ENCODE data around the gene CC2D2A. TPM values are rescaled to one million over a fixed set of nuclear protein-coding genes. Genes with fewer than 3 reads are reported as not detected.

Gene CC2D2A
- total and polyA plus RNA-seq, 2 of the 13 experiments (the other 11 are each of a cell fraction or from before 2014, with no cell fraction given): 4.2 to 7.2 TPM

DNA sequence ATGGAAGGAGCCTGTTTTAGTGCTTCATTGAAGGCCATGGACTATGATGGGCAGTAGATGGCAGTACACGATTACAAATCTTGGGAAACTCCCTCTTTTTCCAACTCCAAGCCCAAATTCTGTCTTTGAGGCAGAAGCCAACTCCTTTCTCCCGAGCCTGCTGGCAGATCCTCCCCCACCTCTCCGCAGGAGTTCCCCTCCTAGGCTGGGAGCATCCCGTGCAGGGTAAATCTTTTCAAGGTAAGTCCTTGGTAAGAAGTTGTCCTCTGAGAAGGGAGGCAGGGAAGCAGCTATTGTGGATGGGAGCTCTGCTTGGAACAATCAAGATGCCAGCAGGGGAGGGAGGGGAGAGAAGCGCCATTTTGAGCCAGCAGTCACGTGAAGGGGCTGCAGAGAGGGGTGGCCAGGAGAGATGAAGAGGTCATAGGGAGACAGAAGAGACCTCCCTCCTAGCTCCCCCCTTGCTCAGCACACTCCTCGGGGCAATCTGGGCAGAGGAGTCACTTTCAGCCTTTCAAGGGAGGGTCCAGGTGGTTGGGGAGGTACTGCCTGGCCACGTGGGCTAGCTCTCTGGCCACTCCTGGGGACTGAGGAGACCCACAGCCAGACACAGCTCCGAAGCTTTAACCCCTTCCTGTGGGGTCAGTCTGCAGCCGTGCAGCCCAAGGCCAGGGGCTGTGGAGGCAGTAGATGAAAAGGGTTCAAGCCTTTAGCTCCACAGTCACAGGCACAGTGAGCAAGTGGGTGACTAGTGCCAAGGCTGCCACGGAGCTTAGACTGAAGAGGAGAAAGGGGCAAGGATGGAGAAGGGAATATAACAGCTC lies 9.6 kb downstream of the CC2D2A start (continued):
- TF ChIP-seq, protein P1, sequence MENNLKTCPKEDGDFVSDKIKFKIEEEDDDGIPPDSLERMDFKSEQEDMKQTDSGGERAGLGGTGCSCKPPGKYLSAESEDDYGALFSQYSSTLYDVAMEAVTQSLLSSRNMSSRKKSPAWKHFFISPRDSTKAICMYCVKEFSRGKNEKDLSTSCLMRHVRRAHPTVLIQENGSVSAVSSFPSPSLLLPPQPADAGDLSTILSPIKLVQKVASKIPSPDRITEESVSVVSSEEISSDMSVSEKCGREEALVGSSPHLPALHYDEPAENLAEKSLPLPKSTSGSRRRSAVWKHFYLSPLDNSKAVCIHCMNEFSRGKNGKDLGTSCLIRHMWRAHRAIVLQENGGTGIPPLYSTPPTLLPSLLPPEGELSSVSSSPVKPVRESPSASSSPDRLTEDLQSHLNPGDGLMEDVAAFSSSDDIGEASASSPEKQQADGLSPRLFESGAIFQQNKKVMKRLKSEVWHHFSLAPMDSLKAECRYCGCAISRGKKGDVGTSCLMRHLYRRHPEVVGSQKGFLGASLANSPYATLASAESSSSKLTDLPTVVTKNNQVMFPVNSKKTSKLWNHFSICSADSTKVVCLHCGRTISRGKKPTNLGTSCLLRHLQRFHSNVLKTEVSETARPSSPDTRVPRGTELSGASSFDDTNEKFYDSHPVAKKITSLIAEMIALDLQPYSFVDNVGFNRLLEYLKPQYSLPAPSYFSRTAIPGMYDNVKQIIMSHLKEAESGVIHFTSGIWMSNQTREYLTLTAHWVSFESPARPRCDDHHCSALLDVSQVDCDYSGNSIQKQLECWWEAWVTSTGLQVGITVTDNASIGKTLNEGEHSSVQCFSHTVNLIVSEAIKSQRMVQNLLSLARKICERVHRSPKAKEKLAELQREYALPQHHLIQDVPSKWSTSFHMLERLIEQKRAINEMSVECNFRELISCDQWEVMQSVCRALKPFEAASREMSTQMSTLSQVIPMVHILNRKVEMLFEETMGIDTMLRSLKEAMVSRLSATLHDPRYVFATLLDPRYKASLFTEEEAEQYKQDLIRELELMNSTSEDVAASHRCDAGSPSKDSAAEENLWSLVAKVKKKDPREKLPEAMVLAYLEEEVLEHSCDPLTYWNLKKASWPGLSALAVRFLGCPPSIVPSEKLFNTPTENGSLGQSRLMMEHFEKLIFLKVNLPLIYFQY (CRISPR knock-in tag; IDR thresholded peaks at IDR 0.05; ENCODE audit: borderline replicate concordance): 0 out of 2 replicates have a peak, but pooled peaks have one; percentile 14
- TF ChIP-seq ZNF12 (CRISPR knock-in tag; IDR thresholded peaks at IDR 0.05) (no peak), RARG (CRISPR knock-in tag; IDR thresholded peaks at IDR 0.05; ENCODE audit: low read depth) (no peak), ZBTB20 (CRISPR knock-in tag; IDR thresholded peaks at IDR 0.05; ENCODE audit: borderline replicate concordance, low read depth) (no peak), SRSF1 (optimal IDR thresholded peaks at IDR 0.05; ENCODE audit: low read depth, low read length) (no peak), SNAPC2 (CRISPR knock-in tag; IDR thresholded peaks at IDR 0.05) (no peak), MEF2D (CRISPR knock-in tag; IDR thresholded peaks at IDR 0.05) (no peak), ZNF343 (CRISPR knock-in tag; IDR thresholded peaks at IDR 0.05) (no peak), U2AF1 (optimal IDR thresholded peaks at IDR 0.05; ENCODE audit: low read depth, low read length) (no peak), MEIS1 (CRISPR knock-in tag; IDR thresholded peaks at IDR 0.05; ENCODE audit: borderline replicate concordance) (no peak), BCL6 (CRISPR knock-in tag; IDR thresholded peaks at IDR 0.05) (no peak), ELF4 (CRISPR knock-in tag; IDR thresholded peaks at IDR 0.05; ENCODE audit: borderline replicate concordance) (no peak), KDM6A (CRISPR knock-in tag; IDR thresholded peaks at IDR 0.05; ENCODE audit: low read depth) (no peak), MED8 (CRISPR knock-in tag; IDR thresholded peaks at IDR 0.05; ENCODE audit: insufficient replicate concordance) (no peak), SP1 (IDR thresholded peaks at IDR 0.05) (no peak), SP1 (CRISPR knock-in tag; IDR thresholded peaks at IDR 0.05) (no peak; the same call in 1 of the 2 replicates)
- TF ChIP-seq, protein P2, sequence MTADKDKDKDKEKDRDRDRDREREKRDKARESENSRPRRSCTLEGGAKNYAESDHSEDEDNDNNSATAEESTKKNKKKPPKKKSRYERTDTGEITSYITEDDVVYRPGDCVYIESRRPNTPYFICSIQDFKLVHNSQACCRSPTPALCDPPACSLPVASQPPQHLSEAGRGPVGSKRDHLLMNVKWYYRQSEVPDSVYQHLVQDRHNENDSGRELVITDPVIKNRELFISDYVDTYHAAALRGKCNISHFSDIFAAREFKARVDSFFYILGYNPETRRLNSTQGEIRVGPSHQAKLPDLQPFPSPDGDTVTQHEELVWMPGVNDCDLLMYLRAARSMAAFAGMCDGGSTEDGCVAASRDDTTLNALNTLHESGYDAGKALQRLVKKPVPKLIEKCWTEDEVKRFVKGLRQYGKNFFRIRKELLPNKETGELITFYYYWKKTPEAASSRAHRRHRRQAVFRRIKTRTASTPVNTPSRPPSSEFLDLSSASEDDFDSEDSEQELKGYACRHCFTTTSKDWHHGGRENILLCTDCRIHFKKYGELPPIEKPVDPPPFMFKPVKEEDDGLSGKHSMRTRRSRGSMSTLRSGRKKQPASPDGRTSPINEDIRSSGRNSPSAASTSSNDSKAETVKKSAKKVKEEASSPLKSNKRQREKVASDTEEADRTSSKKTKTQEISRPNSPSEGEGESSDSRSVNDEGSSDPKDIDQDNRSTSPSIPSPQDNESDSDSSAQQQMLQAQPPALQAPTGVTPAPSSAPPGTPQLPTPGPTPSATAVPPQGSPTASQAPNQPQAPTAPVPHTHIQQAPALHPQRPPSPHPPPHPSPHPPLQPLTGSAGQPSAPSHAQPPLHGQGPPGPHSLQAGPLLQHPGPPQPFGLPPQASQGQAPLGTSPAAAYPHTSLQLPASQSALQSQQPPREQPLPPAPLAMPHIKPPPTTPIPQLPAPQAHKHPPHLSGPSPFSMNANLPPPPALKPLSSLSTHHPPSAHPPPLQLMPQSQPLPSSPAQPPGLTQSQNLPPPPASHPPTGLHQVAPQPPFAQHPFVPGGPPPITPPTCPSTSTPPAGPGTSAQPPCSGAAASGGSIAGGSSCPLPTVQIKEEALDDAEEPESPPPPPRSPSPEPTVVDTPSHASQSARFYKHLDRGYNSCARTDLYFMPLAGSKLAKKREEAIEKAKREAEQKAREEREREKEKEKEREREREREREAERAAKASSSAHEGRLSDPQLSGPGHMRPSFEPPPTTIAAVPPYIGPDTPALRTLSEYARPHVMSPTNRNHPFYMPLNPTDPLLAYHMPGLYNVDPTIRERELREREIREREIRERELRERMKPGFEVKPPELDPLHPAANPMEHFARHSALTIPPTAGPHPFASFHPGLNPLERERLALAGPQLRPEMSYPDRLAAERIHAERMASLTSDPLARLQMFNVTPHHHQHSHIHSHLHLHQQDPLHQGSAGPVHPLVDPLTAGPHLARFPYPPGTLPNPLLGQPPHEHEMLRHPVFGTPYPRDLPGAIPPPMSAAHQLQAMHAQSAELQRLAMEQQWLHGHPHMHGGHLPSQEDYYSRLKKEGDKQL (CRISPR knock-in tag; IDR thresholded peaks at IDR 0.05; ENCODE audit: low read depth): no peak
- TF ChIP-seq, protein P3, sequence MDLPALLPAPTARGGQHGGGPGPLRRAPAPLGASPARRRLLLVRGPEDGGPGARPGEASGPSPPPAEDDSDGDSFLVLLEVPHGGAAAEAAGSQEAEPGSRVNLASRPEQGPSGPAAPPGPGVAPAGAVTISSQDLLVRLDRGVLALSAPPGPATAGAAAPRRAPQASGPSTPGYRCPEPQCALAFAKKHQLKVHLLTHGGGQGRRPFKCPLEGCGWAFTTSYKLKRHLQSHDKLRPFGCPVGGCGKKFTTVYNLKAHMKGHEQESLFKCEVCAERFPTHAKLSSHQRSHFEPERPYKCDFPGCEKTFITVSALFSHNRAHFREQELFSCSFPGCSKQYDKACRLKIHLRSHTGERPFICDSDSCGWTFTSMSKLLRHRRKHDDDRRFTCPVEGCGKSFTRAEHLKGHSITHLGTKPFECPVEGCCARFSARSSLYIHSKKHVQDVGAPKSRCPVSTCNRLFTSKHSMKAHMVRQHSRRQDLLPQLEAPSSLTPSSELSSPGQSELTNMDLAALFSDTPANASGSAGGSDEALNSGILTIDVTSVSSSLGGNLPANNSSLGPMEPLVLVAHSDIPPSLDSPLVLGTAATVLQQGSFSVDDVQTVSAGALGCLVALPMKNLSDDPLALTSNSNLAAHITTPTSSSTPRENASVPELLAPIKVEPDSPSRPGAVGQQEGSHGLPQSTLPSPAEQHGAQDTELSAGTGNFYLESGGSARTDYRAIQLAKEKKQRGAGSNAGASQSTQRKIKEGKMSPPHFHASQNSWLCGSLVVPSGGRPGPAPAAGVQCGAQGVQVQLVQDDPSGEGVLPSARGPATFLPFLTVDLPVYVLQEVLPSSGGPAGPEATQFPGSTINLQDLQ (CRISPR knock-in tag; IDR thresholded peaks at IDR 0.05): no peak
